PFSK-1 (cell line): ENCODE data around the gene PLA2R1.

ENCODE experiments used
- TAF1 ChIP-seq: IDR thresholded peaks from 2 replicates; pipeline ENCODE4 v1.6.1; 2012; ENCODE audit warnings: low read length, control low read depth, borderline replicate concordance; ENCODE audit not compliant: insufficient read depth
- TF ChIP-seq, protein P1 (sequence below), 2 experiments: IDR thresholded peaks; 2 replicates each; pipeline versions ENCODE4 v1.6.1 to v1.8.0; 2011 to 2012; ENCODE audit warnings: low read depth in 2 of 2, low read length in 2 of 2, control low read depth in 1 of 2, inconsistent platforms in 1 of 2, mild to moderate bottlenecking in 1 of 2, moderate library complexity in 1 of 2; ENCODE audit not compliant: insufficient read depth in 1 of 2

DNA sequence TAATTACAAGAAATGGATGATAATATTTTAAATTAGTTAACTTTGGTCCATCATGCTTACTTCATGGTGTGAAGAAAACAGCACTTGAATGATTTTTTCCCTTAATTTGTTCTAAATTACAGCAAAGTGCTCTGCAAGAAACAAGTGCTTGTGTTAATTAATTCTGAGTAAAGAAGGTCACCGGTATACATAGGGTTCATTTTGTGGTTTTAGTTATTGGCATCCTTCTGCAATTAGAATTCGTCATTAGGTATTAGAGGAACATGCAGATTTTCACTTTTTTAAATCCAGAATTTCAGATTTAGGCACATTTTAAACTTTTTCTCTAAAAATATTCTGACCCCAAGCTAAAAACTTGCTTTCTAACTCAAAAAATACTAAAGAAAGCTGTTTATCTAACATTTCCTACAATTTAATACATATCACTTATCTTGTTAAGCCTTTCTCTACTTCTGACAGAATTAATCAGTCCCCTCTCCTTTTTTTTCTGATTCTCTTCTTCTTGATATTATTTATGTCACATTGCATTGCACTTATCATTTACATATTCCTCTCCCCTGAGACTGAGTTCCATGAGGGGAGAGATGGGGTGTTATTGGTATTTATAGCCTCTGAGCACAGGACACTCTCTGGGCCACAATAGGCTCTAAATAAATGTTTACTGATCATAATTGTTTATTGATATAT lies 129.2 kb downstream of the PLA2R1 start:
- TF ChIP-seq, protein P1, sequence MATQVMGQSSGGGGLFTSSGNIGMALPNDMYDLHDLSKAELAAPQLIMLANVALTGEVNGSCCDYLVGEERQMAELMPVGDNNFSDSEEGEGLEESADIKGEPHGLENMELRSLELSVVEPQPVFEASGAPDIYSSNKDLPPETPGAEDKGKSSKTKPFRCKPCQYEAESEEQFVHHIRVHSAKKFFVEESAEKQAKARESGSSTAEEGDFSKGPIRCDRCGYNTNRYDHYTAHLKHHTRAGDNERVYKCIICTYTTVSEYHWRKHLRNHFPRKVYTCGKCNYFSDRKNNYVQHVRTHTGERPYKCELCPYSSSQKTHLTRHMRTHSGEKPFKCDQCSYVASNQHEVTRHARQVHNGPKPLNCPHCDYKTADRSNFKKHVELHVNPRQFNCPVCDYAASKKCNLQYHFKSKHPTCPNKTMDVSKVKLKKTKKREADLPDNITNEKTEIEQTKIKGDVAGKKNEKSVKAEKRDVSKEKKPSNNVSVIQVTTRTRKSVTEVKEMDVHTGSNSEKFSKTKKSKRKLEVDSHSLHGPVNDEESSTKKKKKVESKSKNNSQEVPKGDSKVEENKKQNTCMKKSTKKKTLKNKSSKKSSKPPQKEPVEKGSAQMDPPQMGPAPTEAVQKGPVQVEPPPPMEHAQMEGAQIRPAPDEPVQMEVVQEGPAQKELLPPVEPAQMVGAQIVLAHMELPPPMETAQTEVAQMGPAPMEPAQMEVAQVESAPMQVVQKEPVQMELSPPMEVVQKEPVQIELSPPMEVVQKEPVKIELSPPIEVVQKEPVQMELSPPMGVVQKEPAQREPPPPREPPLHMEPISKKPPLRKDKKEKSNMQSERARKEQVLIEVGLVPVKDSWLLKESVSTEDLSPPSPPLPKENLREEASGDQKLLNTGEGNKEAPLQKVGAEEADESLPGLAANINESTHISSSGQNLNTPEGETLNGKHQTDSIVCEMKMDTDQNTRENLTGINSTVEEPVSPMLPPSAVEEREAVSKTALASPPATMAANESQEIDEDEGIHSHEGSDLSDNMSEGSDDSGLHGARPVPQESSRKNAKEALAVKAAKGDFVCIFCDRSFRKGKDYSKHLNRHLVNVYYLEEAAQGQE (IDR thresholded peaks at IDR 0.05; ENCODE audit: insufficient read depth in 1 of 2, low read depth in 2 of 2, low read length in 2 of 2): no peak
- no peak for TF ChIP-seq TAF1
